ENCODE measurements around the gene MAP6. TPM values are rescaled to one million over a fixed set of nuclear protein-coding genes. Genes with fewer than 3 reads are reported as not detected.

The MAP6 gene
- total RNA-seq, 1 donor from 2014 or later = 1.8 TPM

DNA sequence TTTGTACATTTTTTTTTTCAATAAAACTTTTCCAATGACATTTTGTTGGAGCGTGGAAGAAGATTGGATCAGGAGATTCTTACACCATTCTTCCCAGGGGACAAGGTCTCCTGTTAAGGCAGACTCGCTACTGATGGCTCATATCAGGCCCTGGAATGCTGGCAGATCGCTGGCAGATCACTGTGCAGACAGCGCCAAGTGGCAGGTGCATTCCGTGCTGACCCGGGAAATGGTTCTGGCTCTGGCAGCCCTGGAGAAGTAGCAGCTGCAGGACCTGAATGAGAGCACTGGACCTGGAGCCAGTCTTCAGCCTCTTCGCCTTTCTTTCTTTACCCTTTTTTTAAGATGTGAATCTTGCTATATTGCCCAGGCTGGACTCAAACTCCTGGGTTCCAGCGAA is 96.1 kb downstream of the MAP6 start:
- DNase-seq (ENCODE audit: low read depth) = no peak
- H3K4me3 ChIP-seq (ENCODE audit: low read depth, low read length) = no peak overlapping the region
- TF ChIP-seq CTCF (conservative IDR thresholded peaks at IDR 0.05; ENCODE audit: low read depth, low read length) = no peak

DNA sequence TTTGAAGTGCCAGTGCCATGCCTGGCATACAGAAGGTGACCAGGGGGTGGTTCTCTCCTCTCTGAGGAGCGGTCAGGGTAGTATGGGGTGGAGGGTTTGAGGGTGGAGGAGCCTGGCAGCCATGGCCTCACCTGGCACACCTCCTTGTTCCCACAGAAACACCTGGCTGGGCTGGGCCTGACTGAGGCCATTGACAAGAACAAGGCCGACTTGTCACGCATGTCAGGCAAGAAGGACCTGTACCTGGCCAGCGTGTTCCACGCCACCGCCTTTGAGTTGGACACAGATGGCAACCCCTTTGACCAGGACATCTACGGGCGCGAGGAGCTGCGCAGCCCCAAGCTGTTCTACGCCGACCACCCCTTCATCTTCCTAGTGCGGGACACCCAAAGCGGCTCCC is 97.2 kb downstream of the MAP6 start:
- TF ChIP-seq CTCF (conservative IDR thresholded peaks at IDR 0.05; ENCODE audit: low read depth, low read length) = no peak
- DNase-seq (ENCODE audit: low read depth) = no peak
- no peak overlapping the region for H3K4me3 ChIP-seq (ENCODE audit: low read depth, low read length)

GRCh38 chr11:75570559-75571139 is 98.2 kb downstream of the MAP6 start:
- no peak overlapping the region for H3K4me3 ChIP-seq (ENCODE audit: low read depth, low read length)
- no peak for DNase-seq (ENCODE audit: low read depth)
- no peak for TF ChIP-seq CTCF (conservative IDR thresholded peaks at IDR 0.05; ENCODE audit: low read depth, low read length)

- TF ChIP-seq CTCF (conservative IDR thresholded peaks at IDR 0.05; ENCODE audit: low read depth, low read length) = no peak
- no peak overlapping the region for H3K4me3 ChIP-seq (ENCODE audit: low read depth, low read length)
- DNase-seq (ENCODE audit: low read depth) = no peak
Observed at GRCh38 chr11:75568616-75569219, 100.1 kb downstream of the MAP6 start.

DNA sequence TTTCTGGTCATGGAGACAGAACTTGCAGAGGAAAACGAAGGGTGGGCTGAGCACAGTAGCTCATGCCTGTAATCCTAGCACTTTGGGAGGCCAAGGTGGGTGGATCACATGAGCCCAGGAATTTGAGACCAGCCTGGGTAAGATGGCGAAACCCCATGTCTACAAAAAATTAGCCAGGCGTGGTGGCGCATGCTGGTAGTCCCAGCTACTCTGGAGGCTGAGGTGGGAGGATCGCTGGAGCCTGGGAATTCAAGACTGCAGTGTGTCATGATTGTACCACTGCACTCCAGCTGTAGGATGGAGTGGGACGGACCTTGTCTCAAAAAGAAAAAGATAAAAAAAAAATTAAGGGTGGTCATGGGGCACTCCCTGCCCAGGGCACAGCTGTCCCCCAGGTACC is 100.9 kb downstream of the MAP6 start:
- no peak for TF ChIP-seq CTCF (conservative IDR thresholded peaks at IDR 0.05; ENCODE audit: low read depth, low read length)
- DNase-seq (ENCODE audit: low read depth) = no peak
- H3K4me3 ChIP-seq (ENCODE audit: low read depth, low read length) = no peak overlapping the region

DNA sequence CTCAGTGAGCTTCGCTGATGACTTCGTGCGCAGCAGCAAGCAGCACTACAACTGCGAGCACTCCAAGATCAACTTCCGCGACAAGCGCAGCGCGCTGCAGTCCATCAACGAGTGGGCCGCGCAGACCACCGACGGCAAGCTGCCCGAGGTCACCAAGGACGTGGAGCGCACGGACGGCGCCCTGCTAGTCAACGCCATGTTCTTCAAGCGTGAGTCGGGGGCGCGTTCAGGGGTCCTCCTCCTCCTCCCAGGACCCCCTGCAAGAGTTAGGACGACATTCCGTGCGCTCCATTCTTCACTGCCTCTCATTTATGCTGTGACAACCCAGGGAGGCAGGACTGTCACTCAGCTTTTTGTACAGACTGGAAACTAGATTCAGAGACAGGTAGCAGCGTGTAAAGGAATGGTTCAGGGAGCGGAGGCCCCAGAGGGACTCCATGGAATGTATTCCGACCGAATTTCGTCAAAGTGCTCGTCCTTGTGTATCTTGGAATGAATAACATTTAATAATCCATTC is 102.0 kb downstream of the MAP6 start:
- no peak for DNase-seq (ENCODE audit: low read depth)
- H3K4me3 ChIP-seq (ENCODE audit: low read depth, low read length) = no peak overlapping the region
- no peak for TF ChIP-seq CTCF (conservative IDR thresholded peaks at IDR 0.05; ENCODE audit: low read depth, low read length)
